Eye (tissue), 1 donor: ENCODE measurements around the gene GTPBP2.
A peak's percentile ranks its signal among the peaks of the same experiment; 100 is the strongest.
"Not testable (repeated sequence)": the region's sequence is repeated elsewhere in the genome, so short reads cannot be mapped to it uniquely, and the experiment has no call there.

Experiments used
- DNase-seq: peaks from one replicate; pipeline ENCODE4 v3.0.0-alpha.2; 2015

Gene GTPBP2, protein sequence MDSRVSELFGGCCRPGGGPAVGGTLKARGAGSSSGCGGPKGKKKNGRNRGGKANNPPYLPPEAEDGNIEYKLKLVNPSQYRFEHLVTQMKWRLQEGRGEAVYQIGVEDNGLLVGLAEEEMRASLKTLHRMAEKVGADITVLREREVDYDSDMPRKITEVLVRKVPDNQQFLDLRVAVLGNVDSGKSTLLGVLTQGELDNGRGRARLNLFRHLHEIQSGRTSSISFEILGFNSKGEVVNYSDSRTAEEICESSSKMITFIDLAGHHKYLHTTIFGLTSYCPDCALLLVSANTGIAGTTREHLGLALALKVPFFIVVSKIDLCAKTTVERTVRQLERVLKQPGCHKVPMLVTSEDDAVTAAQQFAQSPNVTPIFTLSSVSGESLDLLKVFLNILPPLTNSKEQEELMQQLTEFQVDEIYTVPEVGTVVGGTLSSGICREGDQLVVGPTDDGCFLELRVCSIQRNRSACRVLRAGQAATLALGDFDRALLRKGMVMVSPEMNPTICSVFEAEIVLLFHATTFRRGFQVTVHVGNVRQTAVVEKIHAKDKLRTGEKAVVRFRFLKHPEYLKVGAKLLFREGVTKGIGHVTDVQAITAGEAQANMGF

DNA sequence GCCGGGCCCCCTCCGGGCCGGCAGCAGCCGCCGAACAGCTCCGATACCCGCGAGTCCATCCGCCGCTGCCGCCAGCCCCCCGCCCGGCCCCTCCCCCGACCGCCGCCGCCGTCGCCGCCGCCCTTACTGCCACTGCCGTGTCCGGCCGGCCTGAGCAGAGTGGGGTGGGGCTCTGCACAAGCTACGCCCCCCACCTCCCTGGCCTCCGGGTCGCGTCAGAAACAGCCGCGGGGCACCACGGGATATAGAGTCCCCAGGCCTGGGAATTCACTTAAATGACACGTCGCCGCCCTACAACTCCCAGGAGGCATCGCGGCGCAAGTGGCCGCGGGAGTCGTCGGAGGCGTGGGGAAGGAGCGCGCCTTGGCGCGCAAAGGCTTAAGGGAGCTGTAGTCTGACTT is at the start of gene GTPBP2:
TSS of gene GTPBP2 (minus strand) at position 161 of the 401 bp plus-strand sequence. CDS start at position 59, 102 bp downstream.
- DNase-seq, result peak; percentile 99

DNA sequence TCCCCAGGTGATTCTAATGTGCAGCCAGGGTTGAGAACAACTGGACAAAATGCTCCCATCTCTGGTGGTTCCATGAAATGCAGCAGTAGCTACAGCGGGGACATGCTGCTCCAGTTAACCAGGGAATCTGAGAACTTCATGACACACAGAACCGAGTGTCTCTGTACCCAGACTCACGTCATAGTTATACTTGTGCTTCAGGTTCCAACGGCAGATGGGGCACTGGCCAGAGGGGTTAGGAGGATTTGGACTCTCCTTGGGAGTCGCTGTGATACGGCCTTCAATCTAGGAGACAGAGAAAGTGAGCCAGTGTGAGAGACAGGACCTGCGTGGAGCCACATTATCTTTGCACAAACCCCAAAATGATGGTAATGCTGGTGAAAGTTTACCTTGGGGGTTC is 49.3 kb upstream of the GTPBP2 start:
- no peak for DNase-seq

- no peak for DNase-seq
Measured at GRCh38 chr6:43677759-43678158, 48.7 kb upstream of the GTPBP2 start.

DNA sequence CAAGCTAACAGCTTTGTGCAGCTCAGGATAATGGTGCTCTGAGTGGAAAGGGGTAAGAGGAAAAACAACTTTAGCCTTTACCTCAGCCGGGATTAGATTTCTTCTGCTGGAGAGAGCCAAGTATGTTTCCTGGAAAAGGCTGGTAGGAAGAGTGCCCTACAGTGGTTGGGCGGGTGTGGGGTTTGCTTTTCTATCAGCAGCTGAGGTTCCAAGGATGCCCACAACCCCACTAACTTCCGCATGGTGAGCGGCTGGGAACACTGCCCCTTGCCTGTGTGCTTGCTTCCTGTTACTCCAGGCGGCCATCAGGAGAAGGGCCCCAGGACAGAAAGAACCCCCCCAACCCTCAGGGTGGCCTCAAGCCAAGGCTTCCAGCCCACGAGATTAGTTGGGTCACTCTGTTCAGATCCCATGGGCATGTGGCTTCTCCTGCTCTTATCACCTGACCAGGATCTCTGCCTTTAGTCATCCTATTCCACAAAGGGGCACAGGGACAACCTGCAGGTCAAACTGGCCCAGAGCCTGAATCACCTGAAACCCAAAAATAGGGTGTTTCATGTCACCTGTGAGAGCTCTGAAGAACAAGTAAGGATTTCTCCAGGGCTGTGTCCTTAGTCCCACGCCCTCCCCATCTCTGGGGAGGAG is 48.0 kb upstream of the GTPBP2 start:
- no peak for DNase-seq

- DNase-seq, result no peak
Measured at GRCh38 chr6:43674921-43675320, 45.9 kb upstream of the GTPBP2 start.

DNA sequence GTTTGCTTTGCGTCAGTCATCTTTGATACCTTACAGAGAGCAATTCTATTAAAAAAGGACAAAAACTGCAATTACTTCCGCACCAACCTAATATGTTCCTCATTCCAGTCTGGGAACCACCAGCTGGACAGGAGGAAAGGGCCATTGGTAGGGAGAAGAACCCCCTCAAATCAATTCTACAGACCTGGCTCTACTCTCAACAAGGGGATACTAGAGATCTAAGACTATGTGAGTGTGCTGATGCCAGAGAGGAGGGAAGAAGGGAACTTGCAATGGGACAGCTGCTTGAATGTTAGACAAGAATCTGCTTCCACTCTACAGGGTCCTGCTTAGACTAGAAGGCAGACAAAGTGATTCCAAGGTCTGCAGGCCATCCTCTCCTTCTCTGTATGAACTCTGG is 45.2 kb upstream of the GTPBP2 start:
- DNase-seq, result no peak

GRCh38 chr6:43673444-43674084 is 44.5 kb upstream of the GTPBP2 start:
- no peak for DNase-seq

- DNase-seq, result no peak
Measured at GRCh38 chr6:43671801-43672690, 43.0 kb upstream of the GTPBP2 start.

- no peak for DNase-seq
Measured at GRCh38 chr6:43671011-43671800, 42.1 kb upstream of the GTPBP2 start.

- DNase-seq, result no peak
Measured at GRCh38 chr6:43670623-43670986, 41.5 kb upstream of the GTPBP2 start.

DNA sequence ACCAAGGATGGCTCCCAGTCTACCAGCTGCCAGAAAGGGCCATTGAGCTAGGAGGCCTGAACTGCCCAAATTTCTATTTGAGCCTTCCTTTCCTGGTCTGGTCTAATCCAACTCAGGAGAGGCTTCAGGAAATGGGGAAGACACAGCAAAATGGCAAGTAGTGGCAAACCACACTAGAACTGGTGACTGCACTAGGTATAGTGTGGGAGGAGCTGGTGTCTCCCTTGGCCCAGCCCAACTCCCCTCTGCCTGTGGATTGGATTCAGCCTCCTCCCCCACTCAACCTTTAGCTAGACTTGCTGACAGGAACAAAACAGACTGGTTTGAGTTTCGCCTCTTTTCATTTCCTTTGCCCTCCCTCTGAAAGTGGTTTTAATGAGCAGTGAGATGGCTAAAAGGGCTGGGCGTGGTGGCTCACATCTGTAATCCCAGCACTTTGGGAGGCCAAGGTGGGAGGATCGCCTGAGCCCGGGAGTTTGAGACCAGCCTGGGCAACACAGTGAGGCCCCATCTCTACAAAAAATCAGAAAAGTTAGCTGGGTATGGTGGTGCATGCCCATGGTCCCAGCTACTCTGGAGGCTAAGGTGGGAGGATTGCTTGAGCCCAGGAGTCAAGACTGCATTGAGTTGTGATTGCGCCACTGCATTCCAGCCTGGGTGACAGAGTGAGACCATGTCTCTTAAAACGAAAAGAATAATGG is 41.0 kb upstream of the GTPBP2 start:
- DNase-seq, result no peak

DNA sequence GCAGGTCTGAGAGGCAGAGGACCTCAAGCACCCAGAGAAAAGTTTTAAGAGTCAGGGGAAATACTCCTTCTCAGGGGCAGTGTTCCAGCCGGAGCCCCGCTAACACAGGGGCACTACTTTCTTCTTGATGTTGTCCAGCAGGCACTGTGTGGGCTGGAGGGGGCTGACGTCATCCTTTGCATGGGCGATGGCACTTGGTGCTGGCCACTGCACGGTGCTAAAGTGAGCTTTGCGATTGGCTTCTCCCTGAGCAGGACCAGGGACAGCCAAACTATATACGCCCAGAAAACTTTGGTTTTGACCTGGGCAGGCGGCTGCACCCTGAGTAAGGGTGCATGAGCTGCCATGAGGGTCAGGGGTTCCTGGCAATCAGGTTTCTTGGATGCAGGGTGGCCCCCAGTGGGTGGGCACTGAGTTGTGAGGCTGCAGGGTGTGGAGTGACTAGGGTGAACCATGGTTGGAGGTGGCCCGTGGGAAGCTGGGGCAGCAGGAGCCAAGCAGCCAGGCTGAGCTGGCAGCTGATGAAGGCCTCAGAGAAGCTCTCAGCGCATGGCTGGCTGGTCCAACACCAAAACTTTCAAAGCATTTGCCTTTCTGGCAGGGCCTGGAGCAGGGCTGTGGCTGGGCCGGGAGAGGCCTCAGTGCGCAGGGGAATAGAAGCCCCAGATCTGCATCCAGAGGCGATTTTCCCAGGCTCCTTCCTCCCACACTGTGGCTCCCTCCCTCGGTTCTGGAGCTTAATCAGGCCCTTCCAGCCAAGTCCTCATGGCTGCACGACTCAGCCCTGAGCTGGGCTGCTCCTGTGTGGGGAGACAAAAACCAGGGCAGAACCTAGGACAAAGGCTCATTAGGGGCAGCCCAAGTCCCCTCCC is 40.2 kb upstream of the GTPBP2 start:
- DNase-seq, result peak; percentile 11

DNA sequence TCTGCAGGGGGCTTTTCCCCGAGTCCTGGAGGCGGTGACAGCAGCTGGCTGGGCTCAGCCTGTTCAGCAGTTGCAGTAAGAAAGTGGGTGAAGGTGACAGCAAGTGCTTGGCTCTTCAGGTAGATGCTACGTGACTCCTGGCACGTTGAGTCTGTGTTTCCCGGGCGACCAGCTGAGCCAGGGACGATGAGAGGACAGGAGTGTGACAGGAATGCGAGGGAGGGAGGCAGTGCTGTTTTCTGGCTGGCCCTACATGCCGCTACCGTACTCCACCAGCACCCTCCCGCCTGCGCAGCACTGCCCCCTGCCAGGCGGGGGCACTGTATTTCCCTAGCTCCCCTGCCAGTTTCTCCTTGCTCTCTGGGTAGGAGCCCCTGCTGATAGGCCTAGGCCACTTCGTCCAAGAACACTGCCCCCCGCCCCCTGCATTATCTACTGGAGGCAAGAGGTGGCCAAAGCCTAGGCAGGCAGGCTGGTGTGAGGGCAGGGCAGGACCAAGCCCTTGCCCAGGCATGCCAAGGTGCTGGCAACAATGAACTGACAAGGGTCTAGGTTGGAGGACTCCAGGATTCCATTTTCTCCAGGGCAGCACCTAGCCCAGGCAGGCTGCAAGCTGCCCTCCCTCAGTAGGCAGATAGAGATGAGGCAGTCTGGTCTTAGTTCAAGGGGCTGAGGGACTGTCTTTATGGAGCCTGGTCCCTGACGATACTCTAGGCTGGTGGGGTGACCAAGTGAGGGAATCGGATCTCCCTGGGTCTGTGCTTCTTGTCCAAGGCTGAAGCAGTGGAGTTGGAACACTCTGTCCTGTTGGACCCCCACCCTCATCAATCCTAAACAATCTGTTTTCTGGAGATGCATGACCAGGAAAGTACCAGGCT is 39.3 kb upstream of the GTPBP2 start:
- DNase-seq, result peak; percentile 80

DNA sequence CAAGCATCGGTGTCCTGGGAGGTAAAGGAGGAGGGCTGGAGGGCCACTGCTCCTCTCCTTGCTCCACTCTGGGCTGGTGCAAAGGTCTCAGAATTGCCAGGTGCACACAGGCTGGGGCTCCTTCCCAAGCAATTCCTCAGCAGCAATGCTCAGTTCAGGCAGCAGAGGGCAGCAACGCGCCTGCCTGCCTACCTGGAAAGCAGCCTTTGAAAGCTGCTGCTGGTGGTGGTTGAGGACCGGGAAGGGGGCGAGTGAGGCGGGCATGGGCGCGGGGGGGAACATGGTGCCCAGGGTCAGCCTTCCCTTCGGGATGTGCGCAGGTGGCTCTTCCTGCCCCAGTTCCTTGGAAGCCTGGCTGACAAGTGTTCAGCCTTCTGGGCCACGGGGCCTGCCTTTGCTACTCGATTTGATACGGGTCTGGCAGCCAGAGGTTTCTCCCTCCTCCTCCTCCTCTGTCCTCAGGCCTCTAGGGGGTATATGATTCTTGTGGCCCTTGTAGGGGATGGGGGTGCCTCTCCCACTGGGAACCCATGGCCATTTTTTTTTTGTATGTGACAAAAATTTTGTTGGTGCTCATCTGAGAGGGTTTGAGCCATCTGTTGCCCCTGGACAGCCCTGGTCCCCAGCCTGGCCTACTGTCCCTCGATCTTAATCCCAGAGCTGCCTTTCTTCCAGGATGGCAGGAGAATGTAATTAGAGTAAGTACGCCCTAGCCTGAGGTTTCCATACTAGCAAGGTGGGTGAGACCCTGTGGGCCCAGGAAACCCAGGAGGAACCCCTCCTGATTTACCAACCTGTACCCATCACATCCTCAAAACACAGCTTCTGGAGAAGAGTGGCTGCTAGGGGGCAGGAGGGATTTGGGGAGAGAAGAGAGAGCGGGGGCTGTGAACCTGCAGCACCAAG is 38.4 kb upstream of the GTPBP2 start:
- DNase-seq, result peak; percentile 93

DNA sequence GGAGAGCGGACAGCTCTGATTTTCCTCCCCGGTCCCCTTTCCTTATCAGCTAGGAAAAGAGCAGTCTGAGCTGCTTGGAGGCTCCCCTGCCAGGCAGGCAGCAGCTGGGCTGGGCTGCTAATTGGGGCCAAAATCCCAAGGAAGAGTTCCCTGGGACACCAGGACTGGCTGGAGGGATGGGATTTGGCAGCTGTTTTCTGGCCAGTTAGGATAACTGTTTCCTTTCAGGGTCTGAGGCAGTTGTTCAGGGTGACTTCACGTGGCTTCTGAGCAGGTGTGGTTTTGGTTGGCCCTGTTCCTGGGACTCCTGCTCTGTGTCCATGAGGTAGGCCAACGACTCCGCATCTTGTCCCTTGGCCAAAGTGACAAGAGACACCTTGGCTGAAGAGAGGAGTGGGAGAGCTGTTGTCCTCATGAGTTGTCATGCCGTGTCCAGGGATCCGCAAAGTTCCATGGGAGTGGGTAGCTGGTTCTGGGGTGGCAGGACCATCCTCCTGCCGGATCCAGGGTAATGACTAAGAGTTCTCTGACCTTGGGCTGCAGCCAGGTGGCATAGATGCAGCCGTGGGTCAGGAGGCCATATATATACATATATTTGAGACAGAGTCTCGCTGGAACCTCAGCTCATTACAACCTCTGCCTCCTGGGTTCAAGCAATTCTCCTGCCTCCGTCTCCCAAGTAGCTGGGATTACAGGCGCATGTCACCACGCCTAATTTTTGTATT is 37.3 kb upstream of the GTPBP2 start:
- DNase-seq, result peak; percentile 18

DNA sequence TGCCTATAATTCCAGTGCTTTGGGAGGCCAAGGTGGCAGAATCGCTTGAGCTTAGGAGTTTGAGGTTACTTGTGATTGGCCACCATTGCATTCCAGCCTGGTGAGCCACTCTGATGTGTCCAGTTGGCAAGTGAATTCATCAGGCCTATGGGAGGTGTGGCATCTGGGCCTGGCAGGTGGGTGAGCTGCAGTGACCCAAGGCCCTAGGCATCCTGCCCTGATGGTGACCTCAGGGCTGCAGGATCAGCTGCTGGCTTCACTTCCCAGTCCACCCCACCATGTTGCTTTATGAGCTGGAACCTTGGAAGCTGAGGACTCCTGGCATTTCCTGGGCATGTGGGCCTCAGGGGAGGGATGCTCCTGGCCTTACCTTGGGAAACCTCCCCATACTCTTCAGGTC is 36.3 kb upstream of the GTPBP2 start:
- no peak for DNase-seq

DNA sequence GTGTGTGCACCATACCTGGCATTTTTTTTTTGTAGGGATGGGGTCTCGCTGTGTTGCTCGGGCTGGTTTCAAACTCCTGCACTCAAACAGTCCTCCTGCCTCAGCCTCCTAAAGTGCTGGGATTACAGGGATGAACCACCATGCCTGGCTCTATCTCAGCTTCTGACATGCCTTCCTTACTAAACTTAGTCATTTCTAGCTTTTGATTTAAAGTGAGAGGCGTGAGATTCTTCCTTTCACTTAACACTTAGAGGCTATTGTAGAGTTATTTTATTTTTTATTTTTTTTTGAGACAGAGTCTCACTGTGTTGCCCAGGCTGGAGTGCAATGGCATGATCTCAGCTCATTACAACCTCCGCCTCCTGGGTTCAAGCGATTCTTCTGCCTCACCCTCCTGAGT is 33.9 kb upstream of the GTPBP2 start:
- DNase-seq, result not testable (repeated sequence)
